HG02798 (cell line): ENCODE data around the gene PCNX4.

Experiments
- ATAC-seq: cut with Tn5 transposase; IDR thresholded peaks from one replicate; pipeline ENCODE4 v1.9.1; 2021; ENCODE audit warnings: mild to moderate bottlenecking; ENCODE audit not compliant: unreplicated experiment, poor library complexity

The PCNX4 gene

DNA sequence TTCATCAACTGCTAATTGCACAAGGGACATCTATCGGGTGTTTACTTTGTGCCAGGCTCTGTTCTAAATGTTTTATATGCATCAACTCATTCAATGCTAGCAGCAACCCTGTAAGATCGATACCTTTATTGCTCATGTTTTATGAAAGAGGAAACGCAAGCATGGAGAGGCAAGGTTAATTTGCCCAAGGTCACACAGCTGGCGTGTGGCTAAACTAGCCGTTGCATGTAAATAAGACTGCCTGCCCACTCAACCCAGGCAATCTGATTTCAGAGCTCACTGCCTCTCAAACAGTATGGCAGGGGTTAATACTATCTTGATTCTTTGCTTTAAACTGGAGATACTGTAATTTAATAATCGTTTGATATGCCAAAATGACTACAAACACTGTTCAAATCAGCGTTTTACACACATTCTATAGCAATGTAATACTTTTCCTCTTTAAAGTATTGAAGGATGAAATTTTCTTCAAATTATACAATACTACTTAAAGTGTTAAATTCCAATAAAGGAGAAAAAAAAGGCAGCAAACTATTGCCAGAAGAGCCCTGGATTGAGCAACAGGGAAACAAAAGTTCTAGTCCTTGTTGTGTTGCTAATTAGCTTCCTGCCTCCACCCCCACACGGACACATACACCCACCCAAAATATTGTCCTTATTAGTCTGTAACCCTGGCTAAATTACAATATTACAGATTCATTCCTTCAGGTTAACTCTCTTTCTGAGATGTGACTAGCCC is 112.5 kb downstream of the PCNX4 start:
- ATAC-seq: peak; percentile 78

DNA sequence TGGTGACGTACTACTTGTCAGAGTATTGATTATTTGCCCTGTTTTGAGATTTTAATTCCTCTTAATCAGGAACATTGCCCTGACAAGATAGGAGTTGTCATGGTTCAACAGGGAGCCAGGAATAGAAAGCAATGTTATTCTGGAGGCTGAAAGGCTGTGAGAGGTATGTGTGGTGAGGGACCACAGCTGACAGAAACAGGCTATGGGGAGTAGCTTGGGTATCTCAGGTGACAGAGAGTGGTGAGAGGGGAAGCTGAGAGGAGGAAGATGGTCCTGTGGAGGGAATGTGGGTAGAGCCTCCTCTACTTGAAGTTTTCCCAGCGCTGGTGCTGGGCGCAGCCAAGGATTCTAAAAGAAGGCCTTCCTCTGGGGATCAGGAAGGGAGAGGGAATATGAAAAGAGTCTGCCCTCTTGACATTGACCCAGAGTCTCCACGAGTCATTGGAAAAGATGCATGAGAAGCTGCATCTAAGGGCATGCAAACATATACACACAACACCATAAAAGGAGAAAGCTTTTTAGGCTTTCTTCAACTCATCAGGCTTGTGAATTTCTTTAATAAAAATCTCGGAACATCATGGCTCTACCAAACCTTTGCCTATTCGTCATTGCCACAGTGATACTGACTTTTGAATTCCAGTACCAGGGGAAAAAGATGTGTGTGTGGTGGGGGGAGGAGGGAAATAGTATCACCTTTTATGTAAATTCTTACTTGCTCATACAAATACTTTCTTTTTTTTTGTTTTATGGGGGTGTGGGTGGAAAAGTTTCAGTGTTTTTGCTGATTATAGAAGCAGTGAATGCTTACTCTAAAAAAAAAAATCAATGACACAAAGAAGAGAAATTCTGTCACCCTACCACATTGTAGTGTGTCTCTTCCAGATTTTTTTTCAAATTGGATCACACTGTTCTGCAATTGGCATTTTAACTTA is 113.4 kb downstream of the PCNX4 start:
- peak; percentile 62 for ATAC-seq

DNA sequence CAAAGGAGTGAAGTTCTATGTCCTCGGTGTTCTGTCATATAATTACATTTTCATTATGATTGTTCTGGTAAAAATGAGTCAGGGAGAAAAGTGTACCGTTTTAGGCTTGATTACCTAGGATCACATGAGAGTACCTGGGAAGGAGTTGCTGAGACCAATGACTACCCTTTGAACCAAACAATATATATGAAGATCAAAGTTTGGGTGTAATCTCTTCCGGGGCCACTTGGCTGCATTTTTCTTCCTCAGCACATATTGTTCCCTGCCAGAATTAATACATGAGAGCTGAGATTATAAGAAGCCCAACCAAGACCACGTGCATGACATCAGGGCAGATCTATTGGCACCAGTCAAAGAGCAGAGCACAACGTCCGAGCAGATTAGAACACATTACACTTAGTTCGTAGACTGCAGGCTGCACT is 114.5 kb downstream of the PCNX4 start:
- no peak for ATAC-seq

GRCh38 chr14:60206837-60207533 is 115.3 kb downstream of the PCNX4 start:
- ATAC-seq: peak; percentile 36

DNA sequence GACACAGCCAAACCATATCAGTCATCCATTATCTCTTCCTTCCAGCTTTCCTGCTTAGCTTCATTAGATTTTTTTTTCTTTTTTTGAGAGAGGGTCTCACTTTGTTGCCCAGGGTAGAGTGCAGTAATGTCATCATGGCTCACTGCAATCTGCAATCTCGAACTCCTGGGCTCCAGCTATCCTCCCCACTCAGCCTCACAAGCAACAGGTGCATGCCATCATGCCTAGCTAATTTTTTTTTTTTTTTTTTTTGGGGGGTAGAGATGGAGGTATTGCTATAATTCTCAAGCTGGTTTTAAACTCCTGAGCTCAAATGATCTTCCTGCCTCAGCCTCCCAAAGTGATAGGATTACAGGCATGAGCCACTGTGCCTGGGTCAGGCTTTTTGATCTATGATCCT is 119.0 kb downstream of the PCNX4 start:
- ATAC-seq: no peak

- ATAC-seq: no peak
Measured at GRCh38 chr14:60211153-60211552, 119.4 kb downstream of the PCNX4 start.

- peak; percentile 92 for ATAC-seq
Measured at GRCh38 chr14:60212503-60213371, 121.0 kb downstream of the PCNX4 start.

DNA sequence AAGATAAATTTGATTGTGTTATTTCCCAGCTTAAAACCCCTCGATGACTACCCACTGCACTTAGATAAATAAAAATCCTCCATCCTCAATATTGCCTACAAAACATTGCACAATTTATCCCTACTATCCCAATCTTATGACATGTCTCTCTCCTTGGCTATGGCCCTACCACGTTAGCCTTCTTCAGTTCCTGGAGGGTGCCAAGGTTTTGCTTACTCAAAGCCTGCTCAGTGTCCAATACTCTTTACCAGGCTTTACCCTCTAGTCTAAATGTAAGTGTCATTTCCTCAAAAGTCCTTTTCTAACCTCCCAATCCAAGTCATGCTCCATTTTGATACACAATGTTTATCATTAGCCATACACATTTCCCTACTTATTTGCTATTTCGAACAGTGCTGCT is 122.3 kb downstream of the PCNX4 start:
- no peak for ATAC-seq

- ATAC-seq: no peak
Measured at GRCh38 chr14:60214415-60215126, 122.8 kb downstream of the PCNX4 start.

DNA sequence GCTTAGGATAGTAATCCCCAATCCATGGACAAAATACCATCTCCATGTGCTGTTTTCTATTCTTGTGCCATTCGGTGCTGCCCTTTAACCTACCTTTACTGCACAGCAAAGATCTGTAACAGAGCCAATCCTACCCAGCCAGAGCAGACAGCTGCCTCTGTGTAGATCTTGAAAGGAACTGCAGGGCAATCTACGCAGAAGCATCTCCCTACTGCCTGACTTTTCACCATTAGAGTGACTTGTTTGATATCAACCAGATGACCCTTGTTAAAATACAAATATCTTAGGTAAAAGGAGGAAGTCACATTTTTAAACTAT is 123.4 kb downstream of the PCNX4 start:
- ATAC-seq: no peak

- ATAC-seq: no peak
Measured at GRCh38 chr14:60215520-60216420, 124.0 kb downstream of the PCNX4 start.

GRCh38 chr14:60217713-60218112 is 126.0 kb downstream of the PCNX4 start:
- no peak for ATAC-seq
